Measurements from ENCODE around the gene ROBO1. TPM values are rescaled to one million over a fixed set of nuclear protein-coding genes. Genes with fewer than 3 reads are reported as not detected.

The ROBO1 gene
- total RNA-seq (22.1 TPM), polyA plus RNA-seq (ENCODE audit: insufficient read depth, low read depth, low replicate concordance) (2.1 TPM)
- long read RNA-seq, donor 1 = 0 reads
- long read RNA-seq, donor 2 = 0 reads
- long read RNA-seq, donor 3 = 0 reads
- long read RNA-seq, donor 4 = 0 reads
- long read RNA-seq, donor 5 = 0 reads
- long read RNA-seq, donor 6 = 0 reads
- long read RNA-seq, donor 7, partial matches to known transcripts = 5 of 7 reads
- long read RNA-seq, donor 7, other reads (novel, unspliced or antisense) = 2 of 7 reads
- long read RNA-seq, donor 8, partial matches to known transcripts = 6 of 6 reads
- long read RNA-seq, donor 8, other reads (novel, unspliced or antisense) = 0 of 6 reads
- long read RNA-seq, donor 9 = 0 reads
- long read RNA-seq, donor 10, partial matches to known transcripts = 6 of 6 reads
- long read RNA-seq, donor 10, other reads (novel, unspliced or antisense) = 0 of 6 reads

- Histone ChIP-seq H3K9ac (ENCODE audit: low read length in 3 of 3) (peak within 1 kb of the TSS in 1 of 3 donors; percentile 35), H3K4me1 (ENCODE audit: control insufficient read depth in 2 of 3, insufficient read depth in 2 of 3, low read depth in 1 of 3, low read length in 3 of 3) (no peaks in the 10 kb centered on the region), H3K4me3 (ENCODE audit: low read length in 3 of 3) (peak within 1 kb of the TSS; percentile 19 to 65 (median 35)), H3K9me3 (ENCODE audit: control insufficient read depth in 2 of 3, insufficient read depth in 1 of 3, low read length in 3 of 3) (no peaks in the 10 kb centered on the region), H3K27me3 (ENCODE audit: control insufficient read depth, insufficient read depth, low read length) (peaks cover 6% of the 10 kb centered on the region), H3K36me3 (ENCODE audit: control insufficient read depth in 2 of 3, insufficient read depth in 3 of 3, low read length in 3 of 3) (no peaks in the 10 kb centered on the region), H3K27ac (ENCODE audit: low read depth in 2 of 2, low read length in 2 of 2) (no peak within 1 kb of the TSS)
- no peak for TF ChIP-seq CTCF (IDR thresholded peaks at IDR 0.05; ENCODE audit: borderline replicate concordance, extremely low read depth, insufficient read depth)
- FAIRE-seq = no peak
- intact Hi-C loops (cut with DNase I) = no loop called here
- peak in 3 of 5 donors; percentile 23 to 65 (median 43) for DNase-seq
Measured at GRCh38 chr3:79767905-79768267, at the start of gene ROBO1. TSS of gene ROBO1 (minus strand) at chr3:79767998.

- no peaks in the 10 kb centered on the region for H3K36me3 ChIP-seq (ENCODE audit: control insufficient read depth in 2 of 3, insufficient read depth in 3 of 3, low read length in 3 of 3)
- intact Hi-C loops (cut with DNase I) = no loop called here
- no peak for FAIRE-seq
- no peak overlapping the region for H3K27ac ChIP-seq (ENCODE audit: low read depth in 2 of 2, low read length in 2 of 2)
- no peaks in the 10 kb centered on the region for H3K4me1 ChIP-seq (ENCODE audit: control insufficient read depth in 2 of 3, insufficient read depth in 2 of 3, low read depth in 1 of 3, low read length in 3 of 3)
- no peaks in the 10 kb centered on the region for H3K27me3 ChIP-seq (ENCODE audit: control insufficient read depth, insufficient read depth, low read length)
- DNase-seq = no peak
- peaks cover 0 to 7% (median 0%) of the 10 kb centered on the region in 3 donors for H3K9me3 ChIP-seq (ENCODE audit: control insufficient read depth in 2 of 3, insufficient read depth in 1 of 3, low read length in 3 of 3)
- H3K4me3 ChIP-seq (ENCODE audit: low read length in 3 of 3) = no peak overlapping the region
- no peak overlapping the region for H3K9ac ChIP-seq (ENCODE audit: low read length in 3 of 3)
- no peak for TF ChIP-seq CTCF (IDR thresholded peaks at IDR 0.05; ENCODE audit: borderline replicate concordance, extremely low read depth, insufficient read depth)
Measured at GRCh38 chr3:79817224-79817623, 49.4 kb upstream of the ROBO1 start.

GRCh38 chr3:79815478-79815877 is 47.7 kb upstream of the ROBO1 start:
- Histone ChIP-seq H3K9me3 (ENCODE audit: control insufficient read depth in 2 of 3, insufficient read depth in 1 of 3, low read length in 3 of 3) (peaks cover 0 to 7% (median 0%) of the 10 kb centered on the region in 3 donors), H3K36me3 (ENCODE audit: control insufficient read depth in 2 of 3, insufficient read depth in 3 of 3, low read length in 3 of 3) (no peaks in the 10 kb centered on the region), H3K27ac (ENCODE audit: low read depth in 2 of 2, low read length in 2 of 2) (no peak overlapping the region), H3K4me1 (ENCODE audit: control insufficient read depth in 2 of 3, insufficient read depth in 2 of 3, low read depth in 1 of 3, low read length in 3 of 3) (no peaks in the 10 kb centered on the region), H3K9ac (ENCODE audit: low read length in 3 of 3) (no peak overlapping the region), H3K4me3 (ENCODE audit: low read length in 3 of 3) (no peak overlapping the region), H3K27me3 (ENCODE audit: control insufficient read depth, insufficient read depth, low read length) (no peaks in the 10 kb centered on the region)
- intact Hi-C loops (cut with DNase I) = no loop called here
- FAIRE-seq (no peak), DNase-seq (no peak)
- TF ChIP-seq CTCF (IDR thresholded peaks at IDR 0.05; ENCODE audit: borderline replicate concordance, extremely low read depth, insufficient read depth) = no peak

All from kidney (tissue), 22 donors.